Measurements from ENCODE around the gene PSAT1. TPM values are rescaled to one million over a fixed set of nuclear protein-coding genes. Genes with fewer than 3 reads are reported as not detected.

PSAT1 gene
- total and polyA plus RNA-seq, 2 of the 13 experiments (the other 11 are each of a cell fraction or from before 2014, with no cell fraction given), result 135 to 229 TPM

DNA sequence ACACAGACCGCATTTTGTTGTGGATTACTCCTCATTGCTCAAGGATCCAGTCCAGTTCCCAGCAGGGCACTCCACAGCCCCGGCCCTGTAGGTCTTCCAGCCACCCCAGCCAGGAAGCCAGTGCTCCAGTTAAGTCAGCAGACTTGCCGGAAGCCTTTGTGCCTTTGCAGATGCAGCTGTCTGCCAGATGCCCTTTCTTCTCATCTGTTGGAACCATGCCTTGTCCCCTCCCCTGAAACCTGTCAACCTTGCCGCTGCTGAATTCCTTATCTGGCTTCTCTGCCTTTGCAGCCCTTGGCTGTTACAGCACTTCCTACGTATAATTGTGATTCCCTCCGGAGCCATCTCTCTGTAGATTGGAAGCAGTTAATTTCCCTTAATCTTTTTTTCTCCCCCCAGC, 28.4 kb downstream of the PSAT1 start (continued):
- TF ChIP-seq SOX13 (IDR thresholded peaks at IDR 0.05) (no peak), SOX13 (CRISPR knock-in tag; conservative IDR thresholded peaks at IDR 0.05 in 1 of 2, IDR thresholded peaks at IDR 0.05 in 1 of 2) (no peak)

GRCh38 chr9:78325846-78326360, 29.0 kb downstream of the PSAT1 start:
- no peak overlapping the region for H3K4me2 ChIP-seq (ENCODE audit: low read depth, low read length)
- no TSS peak for BruUV-seq (replicated peaks)
- TF ChIP-seq ZNF543 (CRISPR knock-in tag; IDR thresholded peaks at IDR 0.05) (no peak), KLF9 (CRISPR knock-in tag; IDR thresholded peaks at IDR 0.05; ENCODE audit: low read depth) (no peak), DBP (CRISPR knock-in tag; IDR thresholded peaks at IDR 0.05; ENCODE audit: not compliant biosample characterization) (no peak), HNRNPLL (IDR thresholded peaks at IDR 0.05; ENCODE audit: low read depth, low read length, poor library complexity, severe bottlenecking) (no peak), PHF5A (CRISPR knock-in tag; IDR thresholded peaks at IDR 0.05; ENCODE audit: low read depth, unreplicated experiment) (no peak), NFYB (CRISPR knock-in tag; IDR thresholded peaks at IDR 0.05) (no peak), SP5 (CRISPR knock-in tag; IDR thresholded peaks at IDR 0.05; ENCODE audit: borderline replicate concordance, low read depth) (no peak), THAP9 (CRISPR knock-in tag; IDR thresholded peaks at IDR 0.05; ENCODE audit: borderline replicate concordance) (no peak), ZBTB2 (CRISPR knock-in tag; IDR thresholded peaks at IDR 0.05; ENCODE audit: low read depth) (no peak)

More at GRCh38 chr9:78325846-78326360, 29.0 kb downstream of the PSAT1 start:
- Histone ChIP-seq H3K9me3 (ENCODE audit: low read length) (no peaks in the 10 kb centered on the region), H3K4me1 (ENCODE audit: insufficient read depth, low read length) (peaks cover 13% of the 10 kb centered on the region), H4K20me1 (ENCODE audit: insufficient read depth, low read length) (peaks cover 11% of the 10 kb centered on the region), H3K79me2 (ENCODE audit: insufficient read depth, low read length) (peaks cover 5% of the 10 kb centered on the region), H2AFZ (ENCODE audit: low read length) (no peak overlapping the region), H3K27ac (ENCODE audit: extremely low read length, insufficient read depth, low read length) (no peak overlapping the region), H3K9ac (ENCODE audit: insufficient read depth, low read depth, low read length) (no peak overlapping the region), H3K36me3 (replicated peaks in 1 of 2; ENCODE audit: control insufficient read depth in 1 of 2, insufficient read depth in 2 of 2, low read length in 2 of 2) (peaks cover 10 to 73% of the 10 kb centered on the region in 2 experiments), H3K4me3 (replicated peaks in 1 of 3; ENCODE audit: insufficient read depth in 1 of 3, low read depth in 2 of 3, low read length in 3 of 3) (no peak overlapping the region), H3K27me3 (ENCODE audit: control insufficient read depth in 1 of 2, insufficient read depth in 2 of 2, low read length in 2 of 2) (no peaks in the 10 kb centered on the region)
- DNase-seq (ENCODE audit: low spot score) (no peak), ATAC-seq (no peak), FAIRE-seq (no peak)
- 89% methylated on average over 5 of the region's 5 CpGs for WGBS (ENCODE audit: low lambda C conversion rate)
- POLR2A ChIA-PET, result no interaction called here
- in situ Hi-C loops (cut with HindIII; ENCODE audit: extremely low pct_ligation_motif_present, low pct_unique_long_range_greater_than_20kb) (no loop called here), intact Hi-C loops (cut with micrococcal nuclease; ENCODE audit: unreplicated experiment) (loop anchor here (5.0 kb wide), 2 partner anchors 49 to 64 kb away; no protein-coding TSS in a partner anchor)
- CTCF ChIA-PET (ENCODE audit: low intra/inter-chr PET ratio, low total read pairs), result no interaction called here

All from HepG2 (cell line).